CD4-positive, alpha-beta T cell (primary cell): ENCODE measurements around the gene CYP26B1. TPM values are rescaled to one million over a fixed set of nuclear protein-coding genes. Genes with fewer than 3 reads are reported as not detected.

ENCODE experiments used
- ATAC-seq: fragments of 200-7000 bp; cut with Tn5 transposase; one replicate; pipeline ENCODE4 v1.10.0; 2022; ENCODE audit warnings: mild to moderate bottlenecking; ENCODE audit not compliant: poor library complexity
- CTCF ChIA-PET: fragments of 350-600 bp; sonication (Branson Sonifier 250); formaldehyde crosslinking; loops from one replicate; lab custom pipeline; 2021; ENCODE audit warnings: antibody characterized with exemption, inconsistent platforms; lab: Charles Lee
- POLR2A ChIA-PET: fragments of 350-600 bp; sonication (Branson Sonifier 250); formaldehyde crosslinking; loops from one replicate; lab custom pipeline; 2021; ENCODE audit warnings: antibody characterized with exemption, inconsistent platforms; lab: Charles Lee
- DNase-seq, 14 experiments: peaks; one replicate each; pipeline ENCODE4 v3.0.0-alpha.2; 2013 to 2020; ENCODE audit warnings: mixed read lengths in 2 of 14
- H3K27ac ChIP-seq, 2 donors: one replicate each; pipeline versions ENCODE4 v1.5.1 to v1.7.0; 2013; ENCODE audit warnings: low read length in 2 of 2, low read depth in 1 of 2, mild to moderate bottlenecking in 1 of 2
- H3K27me3 ChIP-seq, 2 experiments: 1 replicate in 1 of 2; 2 replicates in 1 of 2; pipeline versions ENCODE4 v1.6.1 to v1.7.0; 2013; ENCODE audit warnings: low read length in 2 of 2, control low read depth in 1 of 2, mild to moderate bottlenecking in 1 of 2, moderate library complexity in 1 of 2; ENCODE audit not compliant: insufficient read depth in 2 of 2, control insufficient read depth in 1 of 2
- H3K36me3 ChIP-seq: one replicate; pipeline ENCODE4 v1.6.1; 2013; ENCODE audit warnings: low read length, control low read depth; ENCODE audit not compliant: insufficient read depth
- H3K4me1 ChIP-seq: one replicate; pipeline ENCODE4 v1.6.1; 2013; ENCODE audit warnings: low read length, control low read depth; ENCODE audit not compliant: insufficient read depth
- H3K4me3 ChIP-seq: one replicate; pipeline ENCODE4 v1.5.1; 2013; ENCODE audit warnings: mild to moderate bottlenecking, low read length, moderate library complexity
- H3K9me3 ChIP-seq, 2 experiments: 1 replicate in 1 of 2; 2 replicates in 1 of 2; pipeline versions ENCODE4 v1.6.1 to v1.7.0; 2013; ENCODE audit warnings: low read length in 2 of 2, mild to moderate bottlenecking in 2 of 2, control low read depth in 1 of 2, moderate library complexity in 1 of 2; ENCODE audit not compliant: control insufficient read depth in 1 of 2, insufficient read depth in 1 of 2
- H3K27ac Mint-ChIP-seq: one replicate; pipeline ENCODE4 v1.8.0; 2020; ENCODE audit warnings: mixed read lengths
- H3K27me3 Mint-ChIP-seq: one replicate; pipeline ENCODE4 v1.8.0; 2021; ENCODE audit warnings: mixed read lengths
- H3K36me3 Mint-ChIP-seq: one replicate; pipeline ENCODE4 v1.8.0; 2021; ENCODE audit warnings: low read depth, mixed read lengths
- H3K4me1 Mint-ChIP-seq: one replicate; pipeline ENCODE4 v1.8.0; 2021; ENCODE audit warnings: low read depth, mixed read lengths
- H3K4me3 Mint-ChIP-seq: one replicate; pipeline ENCODE4 v1.8.0; 2020; ENCODE audit warnings: mild to moderate bottlenecking, mixed read lengths
- H3K9me3 Mint-ChIP-seq: one replicate; pipeline ENCODE4 v1.8.0; 2020; ENCODE audit warnings: mixed read lengths
- intact Hi-C, 2 experiments: fragments of 100-400 bp; cut with DNase I in 1 of 2; cut with micrococcal nuclease in 1 of 2; formaldehyde crosslinking; loops; one replicate each; pipeline versions ENCODE4 v1.15.1 to v1.9.0; 2023 to 2025; cut with DNase I, micrococcal nuclease
- total RNA-seq, 174 experiments: library from RNA in 2 of 174; stranded (reverse) in 2 of 174; gene quantifications; one replicate each; pipeline ENCODE4 v1.2.3 and lab custom pipeline; 2021 to 2026
- TF ChIP-seq, protein P1 (sequence below): fragments of 200-600 bp; IDR thresholded peaks from one replicate; pipeline ENCODE4 v1.8.0; 2022; ENCODE audit warnings: antibody characterized with exemption, mild to moderate bottlenecking

CYP26B1 gene
- total RNA-seq, 2 experiments from 2014 or later = 0.05 TPM; not detected in 1

DNA sequence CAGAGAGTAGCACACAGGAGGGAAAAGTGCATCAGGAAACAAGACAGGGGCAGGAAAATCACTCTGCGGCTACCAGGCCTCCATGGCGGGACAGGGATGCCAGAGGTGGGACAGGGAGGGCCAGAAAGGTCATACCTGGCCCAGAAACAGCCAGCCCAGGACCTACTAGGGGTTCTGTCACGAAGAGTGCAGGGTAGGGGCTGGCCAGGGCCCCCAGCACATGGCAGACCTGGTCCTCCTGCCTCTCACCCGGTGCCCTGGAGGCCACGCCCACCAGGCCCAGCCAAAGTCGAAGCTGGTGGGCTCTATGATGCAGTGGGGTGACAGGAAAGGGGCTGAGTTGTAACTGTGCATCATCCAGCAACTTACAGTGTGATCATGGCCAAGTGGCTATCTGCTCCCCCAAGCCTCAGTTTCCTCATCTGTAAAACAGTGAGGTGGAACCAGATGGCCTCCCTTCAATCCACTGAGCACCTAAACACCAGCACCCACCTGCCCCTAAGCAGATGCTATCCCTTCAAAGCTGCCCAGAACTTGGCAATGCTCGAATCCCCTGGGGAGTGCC lies 10.6 kb downstream of the CYP26B1 start:
- no peak overlapping the region for H3K4me3 Mint-ChIP-seq
- peaks cover 19% of the 10 kb centered on the region for H3K27me3 Mint-ChIP-seq
- Histone ChIP-seq H3K27me3 (peaks cover 0 to 5% of the 10 kb centered on the region in 2 experiments), H3K27ac (no peak overlapping the region), H3K9me3 (peaks cover 0 to 6% of the 10 kb centered on the region in 2 experiments), H3K4me3 (no peak overlapping the region), H3K36me3 (no peaks in the 10 kb centered on the region), H3K4me1 (peaks cover 5% of the 10 kb centered on the region)
- H3K4me1 Mint-ChIP-seq = peaks cover 4% of the 10 kb centered on the region
- ChIA-PET CTCF (no interaction called here), POLR2A (no interaction called here)
- H3K36me3 Mint-ChIP-seq = no peaks in the 10 kb centered on the region
- intact Hi-C loops = loop anchor here in 1 of 2 experiments (5.0 kb wide), 1 partner anchor 835 kb away; no protein-coding TSS in a partner anchor
- H3K9me3 Mint-ChIP-seq = no peaks in the 10 kb centered on the region
- DNase-seq = no peak
- TF ChIP-seq, protein P1, sequence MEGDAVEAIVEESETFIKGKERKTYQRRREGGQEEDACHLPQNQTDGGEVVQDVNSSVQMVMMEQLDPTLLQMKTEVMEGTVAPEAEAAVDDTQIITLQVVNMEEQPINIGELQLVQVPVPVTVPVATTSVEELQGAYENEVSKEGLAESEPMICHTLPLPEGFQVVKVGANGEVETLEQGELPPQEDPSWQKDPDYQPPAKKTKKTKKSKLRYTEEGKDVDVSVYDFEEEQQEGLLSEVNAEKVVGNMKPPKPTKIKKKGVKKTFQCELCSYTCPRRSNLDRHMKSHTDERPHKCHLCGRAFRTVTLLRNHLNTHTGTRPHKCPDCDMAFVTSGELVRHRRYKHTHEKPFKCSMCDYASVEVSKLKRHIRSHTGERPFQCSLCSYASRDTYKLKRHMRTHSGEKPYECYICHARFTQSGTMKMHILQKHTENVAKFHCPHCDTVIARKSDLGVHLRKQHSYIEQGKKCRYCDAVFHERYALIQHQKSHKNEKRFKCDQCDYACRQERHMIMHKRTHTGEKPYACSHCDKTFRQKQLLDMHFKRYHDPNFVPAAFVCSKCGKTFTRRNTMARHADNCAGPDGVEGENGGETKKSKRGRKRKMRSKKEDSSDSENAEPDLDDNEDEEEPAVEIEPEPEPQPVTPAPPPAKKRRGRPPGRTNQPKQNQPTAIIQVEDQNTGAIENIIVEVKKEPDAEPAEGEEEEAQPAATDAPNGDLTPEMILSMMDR = no peak
- no peak for ATAC-seq
- no peak overlapping the region for H3K27ac Mint-ChIP-seq

DNA sequence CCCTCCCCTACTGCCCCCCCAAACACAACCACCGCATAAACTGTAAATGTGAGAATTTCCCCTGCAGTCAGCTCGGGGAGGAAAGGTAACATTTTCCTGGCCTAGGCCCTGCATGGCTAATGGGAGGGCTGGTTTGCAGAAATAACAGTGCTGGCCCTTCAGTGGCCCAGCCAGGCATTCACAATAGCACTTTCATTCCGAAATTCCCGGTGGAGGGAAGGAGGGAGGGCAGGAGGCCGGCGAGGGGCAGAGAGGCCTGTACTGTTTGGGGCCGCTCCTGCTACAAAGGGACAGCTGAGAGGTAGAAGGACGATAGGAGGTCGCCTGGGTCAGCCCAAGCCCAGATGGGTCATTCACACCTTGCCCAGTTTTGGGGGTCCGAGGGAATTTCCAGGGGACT lies 11.3 kb downstream of the CYP26B1 start:
- DNase-seq (no peak), ATAC-seq (no peak)
- TF ChIP-seq, protein P1 = no peak
- H3K27ac Mint-ChIP-seq = no peak overlapping the region
- H3K36me3 Mint-ChIP-seq = no peaks in the 10 kb centered on the region
- H3K4me3 Mint-ChIP-seq = no peak overlapping the region
- CTCF ChIA-PET = interaction anchor here (0.6 kb wide), 1 partner anchor 492 kb away, joined by 3 read pairs; no protein-coding TSS in a partner anchor
- H3K9me3 Mint-ChIP-seq = no peaks in the 10 kb centered on the region
- H3K27ac ChIP-seq = no peak overlapping the region
- H3K4me1 ChIP-seq = peaks cover 5% of the 10 kb centered on the region
- H3K27me3 ChIP-seq = peaks cover 0 to under 1% of the 10 kb centered on the region in 2 experiments
- no peaks in the 10 kb centered on the region for H3K36me3 ChIP-seq
- peaks cover 0 to 12% of the 10 kb centered on the region in 2 experiments for H3K9me3 ChIP-seq
- H3K4me3 ChIP-seq = no peak overlapping the region
- peaks cover 14% of the 10 kb centered on the region for H3K27me3 Mint-ChIP-seq
- intact Hi-C loops = loop anchor here in 1 of 2 experiments (5.0 kb wide), 1 partner anchor 834 kb away; no protein-coding TSS in a partner anchor
- peaks cover 4% of the 10 kb centered on the region for H3K4me1 Mint-ChIP-seq
- POLR2A ChIA-PET = no interaction called here

DNA sequence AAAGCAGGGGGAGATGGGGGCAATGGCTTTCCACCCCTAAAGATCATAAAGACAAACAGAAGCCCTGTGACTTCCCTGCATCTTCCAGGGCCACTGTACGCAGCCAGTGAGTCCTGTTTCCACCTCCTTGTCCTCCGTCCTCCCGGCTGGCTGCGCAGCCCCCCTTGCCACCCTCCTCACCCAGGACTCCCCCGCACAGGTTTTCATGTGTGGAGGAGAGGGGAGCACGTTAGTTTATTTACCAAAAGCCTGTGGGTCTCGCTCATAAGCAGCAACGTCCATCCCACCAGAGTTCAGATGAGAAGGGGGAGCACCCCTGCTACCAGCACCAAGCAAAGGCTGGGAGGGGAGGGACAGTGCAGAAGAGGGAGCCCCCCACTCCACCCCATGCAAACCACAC lies 11.7 kb downstream of the CYP26B1 start:
- DNase-seq (no peak), ATAC-seq (no peak)
- Mint-ChIP-seq H3K27me3 (peaks cover 10% of the 10 kb centered on the region), H3K9me3 (no peaks in the 10 kb centered on the region), H3K27ac (no peak overlapping the region), H3K4me3 (no peak overlapping the region), H3K4me1 (peaks cover 4% of the 10 kb centered on the region), H3K36me3 (no peaks in the 10 kb centered on the region)
- intact Hi-C loops = loop anchor here in 1 of 2 experiments (5.0 kb wide), 1 partner anchor 834 kb away; no protein-coding TSS in a partner anchor
- TF ChIP-seq, protein P1 = no peak
- Histone ChIP-seq H3K4me1 (peaks cover 5% of the 10 kb centered on the region), H3K4me3 (no peak overlapping the region), H3K27ac (no peak overlapping the region), H3K9me3 (peaks cover 0 to 12% of the 10 kb centered on the region in 2 experiments), H3K27me3 (no peaks in the 10 kb centered on the region), H3K36me3 (no peaks in the 10 kb centered on the region)
- POLR2A ChIA-PET = no interaction called here
- CTCF ChIA-PET = interaction anchor here (0.6 kb wide), 1 partner anchor 492 kb away, joined by 3 read pairs; no protein-coding TSS in a partner anchor
